LNCAP (cell line): Measurements from ENCODE around the gene ADAM17.

Source experiments
- CTCF ChIP-seq: fragments of 450-650 bp; IDR thresholded peaks from 2 replicates; pipeline ENCODE4 v1.5.1; 2017; ENCODE audit warnings: mild to moderate bottlenecking

The ADAM17 gene

DNA sequence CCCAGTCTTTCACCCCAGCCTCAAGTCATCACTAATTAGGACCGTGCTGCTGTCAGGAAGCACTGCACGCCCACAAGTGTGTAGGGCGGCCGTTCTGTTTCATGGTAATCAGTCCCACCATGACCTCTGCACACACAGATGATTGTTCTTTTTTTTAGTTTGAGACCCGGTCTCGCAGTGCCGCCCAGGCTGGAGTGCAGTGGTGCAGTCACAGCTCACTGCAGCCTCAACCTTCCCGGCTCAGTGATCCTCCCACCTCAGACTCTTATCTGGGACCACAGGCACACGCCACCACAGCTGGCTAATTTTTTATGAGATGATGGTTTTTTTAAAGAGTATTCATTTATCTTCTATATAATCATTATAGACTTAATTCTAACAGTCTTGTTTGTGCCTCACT is 83.1 kb downstream of the ADAM17 start:
- TF ChIP-seq CTCF = no peak

DNA sequence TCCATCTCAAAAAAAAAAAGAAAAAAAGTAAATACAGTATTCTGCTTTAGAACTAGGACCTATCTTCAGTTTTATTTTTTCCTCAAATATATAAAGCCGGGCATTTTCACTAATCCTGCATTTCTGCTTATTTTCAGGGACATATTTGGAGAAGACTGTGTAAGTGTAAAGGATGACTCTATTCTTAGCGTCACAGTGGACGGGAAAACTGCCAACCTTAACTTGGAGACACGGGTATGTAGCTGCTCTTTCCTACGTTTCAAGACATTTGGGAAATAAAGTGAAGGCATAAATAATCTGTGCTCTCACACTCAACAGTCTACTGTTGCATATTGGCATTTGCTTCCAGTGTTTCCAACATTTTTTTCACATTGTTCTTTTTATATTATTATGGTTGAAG is 84.4 kb downstream of the ADAM17 start:
- no peak for TF ChIP-seq CTCF

- no peak for TF ChIP-seq CTCF
Measured at GRCh38 chr2:9467687-9468086, 87.9 kb downstream of the ADAM17 start.

DNA sequence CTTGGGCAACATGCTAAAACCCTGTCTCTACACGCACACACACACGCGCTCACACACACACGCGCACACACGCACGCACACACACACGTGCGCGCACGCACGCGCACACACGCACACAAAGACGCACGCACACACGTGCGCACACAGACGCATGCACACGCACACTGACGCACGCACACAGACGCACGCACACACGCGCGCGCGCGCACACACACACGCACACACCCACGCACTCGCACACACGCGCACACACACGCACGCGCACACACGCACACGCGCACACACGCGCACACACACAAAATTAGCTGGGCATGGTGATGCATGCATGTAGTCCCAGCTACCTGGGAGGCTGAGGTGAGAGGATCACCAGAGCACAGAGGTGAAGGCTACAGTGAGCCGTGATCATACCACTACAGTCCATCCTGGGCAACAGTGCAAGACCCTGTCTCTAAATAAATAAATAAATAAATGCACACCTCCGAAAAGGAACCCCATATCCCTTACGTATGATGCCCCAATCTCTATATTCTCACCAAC is 89.4 kb downstream of the ADAM17 start:
- no peak for TF ChIP-seq CTCF

DNA sequence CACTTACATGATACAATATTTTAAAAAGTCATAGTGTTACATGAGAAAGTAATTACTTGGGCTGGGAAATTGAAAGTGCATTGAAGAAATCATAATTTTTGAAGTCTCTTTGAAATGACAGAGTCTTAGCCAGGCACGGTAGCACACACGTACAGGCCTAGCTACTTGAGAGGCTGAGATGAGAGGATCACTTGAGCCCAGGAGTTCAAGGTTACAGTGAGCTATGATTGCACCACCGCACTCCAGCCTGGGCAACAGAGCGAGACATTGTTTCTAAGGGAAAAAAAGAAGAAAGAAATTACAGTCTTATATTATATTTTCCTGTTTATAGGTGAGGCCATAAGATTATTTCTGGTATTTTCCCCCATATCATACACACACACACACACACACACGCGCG is 90.5 kb downstream of the ADAM17 start:
- no peak for TF ChIP-seq CTCF

DNA sequence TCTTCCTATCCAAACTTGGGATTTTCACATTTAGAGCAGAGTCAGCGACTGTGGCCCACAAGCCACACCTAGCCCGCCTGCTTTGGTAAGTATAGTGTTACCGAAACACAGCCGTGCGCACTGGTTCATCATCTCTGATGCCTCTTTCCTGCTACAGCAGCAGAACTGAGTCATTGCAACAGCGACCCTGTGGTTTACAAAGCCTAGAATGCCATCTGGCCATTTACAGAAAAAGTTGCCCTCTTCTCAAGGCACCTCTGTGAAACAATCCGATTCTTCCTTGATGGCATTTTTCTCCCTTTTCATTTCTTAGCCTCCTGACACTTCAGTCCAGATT is 92.0 kb downstream of the ADAM17 start:
- no peak for TF ChIP-seq CTCF

GRCh38 chr2:9462886-9463697 is 92.5 kb downstream of the ADAM17 start:
- no peak for TF ChIP-seq CTCF
